ENCODE results near the gene ARSK. TPM values are rescaled to one million over a fixed set of nuclear protein-coding genes. Genes with fewer than 3 reads are reported as not detected.
A peak's percentile ranks its signal among the peaks of the same experiment; 100 is the strongest.

ARSK gene
- total and polyA plus RNA-seq, 2 of the 13 experiments (the other 11 are each of a cell fraction or from before 2014, with no cell fraction given), result 7.9 TPM

DNA sequence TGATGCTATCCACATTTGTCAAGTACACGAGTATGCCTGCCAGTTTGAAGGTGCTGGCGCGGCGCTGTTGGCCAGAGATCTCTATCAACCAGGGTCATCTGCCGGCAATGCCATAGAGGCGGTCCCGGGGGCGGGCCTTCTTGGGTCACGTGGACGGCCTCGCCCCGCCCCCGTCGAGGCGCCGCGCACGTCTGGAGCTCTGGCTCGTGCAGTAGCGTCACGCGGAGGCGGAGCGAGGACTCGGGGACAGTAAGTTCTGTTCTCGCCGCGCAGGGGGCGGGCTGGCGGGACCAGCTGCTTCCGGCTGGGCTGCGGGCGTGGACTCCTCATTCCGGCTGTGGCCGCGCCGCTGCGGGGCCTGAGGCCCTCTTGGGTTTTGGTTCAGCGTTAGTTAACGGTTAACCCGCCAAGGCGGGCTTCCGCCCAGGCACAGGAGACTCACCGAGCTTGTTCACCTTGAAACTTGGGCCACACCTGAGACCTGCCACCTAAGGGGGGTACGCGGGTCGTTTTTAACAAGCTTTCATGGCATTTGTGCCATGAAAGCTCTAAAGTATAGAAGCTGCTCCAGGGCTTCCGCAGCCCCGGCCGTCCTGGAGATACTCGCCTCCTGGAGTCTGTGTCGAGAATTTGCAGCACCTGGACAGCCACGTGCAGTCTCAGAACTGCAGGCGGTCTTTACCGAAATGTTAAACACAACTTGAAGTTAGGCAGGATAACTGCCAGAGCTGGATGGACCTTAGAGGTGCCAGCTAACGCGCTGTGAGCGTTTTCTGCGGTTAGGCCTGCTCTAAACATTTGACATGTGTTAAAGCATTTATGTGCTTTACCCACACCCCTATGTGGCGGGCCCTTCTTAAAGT lies 91.9 kb downstream of the ARSK start, which contains the start of gene RFESD (continued):
- TF ChIP-seq, protein P1, sequence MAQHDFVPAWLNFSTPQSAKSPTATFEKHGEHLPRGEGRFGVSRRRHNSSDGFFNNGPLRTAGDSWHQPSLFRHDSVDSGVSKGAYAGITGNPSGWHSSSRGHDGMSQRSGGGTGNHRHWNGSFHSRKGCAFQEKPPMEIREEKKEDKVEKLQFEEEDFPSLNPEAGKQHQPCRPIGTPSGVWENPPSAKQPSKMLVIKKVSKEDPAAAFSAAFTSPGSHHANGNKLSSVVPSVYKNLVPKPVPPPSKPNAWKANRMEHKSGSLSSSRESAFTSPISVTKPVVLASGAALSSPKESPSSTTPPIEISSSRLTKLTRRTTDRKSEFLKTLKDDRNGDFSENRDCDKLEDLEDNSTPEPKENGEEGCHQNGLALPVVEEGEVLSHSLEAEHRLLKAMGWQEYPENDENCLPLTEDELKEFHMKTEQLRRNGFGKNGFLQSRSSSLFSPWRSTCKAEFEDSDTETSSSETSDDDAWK (CRISPR knock-in tag; IDR thresholded peaks at IDR 0.05), result no peak
- TF ChIP-seq ZNF564 (CRISPR knock-in tag; IDR thresholded peaks at IDR 0.05), result peak; percentile 75; the same call in 1 of the 2 replicates
- TF ChIP-seq ZNF30 (CRISPR knock-in tag; IDR thresholded peaks at IDR 0.05), result 0 out of 2 replicates have a peak, but pooled peaks have one; percentile 80
- peak; percentile 48; the same call in 1 of the 2 replicates for TF ChIP-seq FOXK1 (CRISPR knock-in tag; IDR thresholded peaks at IDR 0.05; ENCODE audit: borderline replicate concordance, low read depth)
- TF ChIP-seq U2AF1 (optimal IDR thresholded peaks at IDR 0.05; ENCODE audit: low read depth, low read length), result no peak
- TF ChIP-seq ZNF264 (CRISPR knock-in tag; IDR thresholded peaks at IDR 0.05), result peak; percentile 78; the same call in 1 of the 2 replicates
- no peak for TF ChIP-seq RARG (CRISPR knock-in tag; IDR thresholded peaks at IDR 0.05; ENCODE audit: low read depth)
- TF ChIP-seq SP5 (CRISPR knock-in tag; IDR thresholded peaks at IDR 0.05; ENCODE audit: borderline replicate concordance, low read depth), result peak; percentile 98
- TF ChIP-seq, protein P2, sequence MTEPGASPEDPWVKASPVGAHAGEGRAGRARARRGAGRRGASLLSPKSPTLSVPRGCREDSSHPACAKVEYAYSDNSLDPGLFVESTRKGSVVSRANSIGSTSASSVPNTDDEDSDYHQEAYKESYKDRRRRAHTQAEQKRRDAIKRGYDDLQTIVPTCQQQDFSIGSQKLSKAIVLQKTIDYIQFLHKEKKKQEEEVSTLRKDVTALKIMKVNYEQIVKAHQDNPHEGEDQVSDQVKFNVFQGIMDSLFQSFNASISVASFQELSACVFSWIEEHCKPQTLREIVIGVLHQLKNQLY (CRISPR knock-in tag; IDR thresholded peaks at IDR 0.05), result peak; percentile 90
- TF ChIP-seq TBL1XR1 (IDR thresholded peaks at IDR 0.05; ENCODE audit: borderline replicate concordance, low read length, partially characterized antibody), result no peak
- no peak for TF ChIP-seq ZNF383 (CRISPR knock-in tag; IDR thresholded peaks at IDR 0.05; ENCODE audit: borderline replicate concordance)
- TF ChIP-seq ZNF777 (CRISPR knock-in tag; IDR thresholded peaks at IDR 0.05), result peak; percentile 49
- TF ChIP-seq, protein P3, sequence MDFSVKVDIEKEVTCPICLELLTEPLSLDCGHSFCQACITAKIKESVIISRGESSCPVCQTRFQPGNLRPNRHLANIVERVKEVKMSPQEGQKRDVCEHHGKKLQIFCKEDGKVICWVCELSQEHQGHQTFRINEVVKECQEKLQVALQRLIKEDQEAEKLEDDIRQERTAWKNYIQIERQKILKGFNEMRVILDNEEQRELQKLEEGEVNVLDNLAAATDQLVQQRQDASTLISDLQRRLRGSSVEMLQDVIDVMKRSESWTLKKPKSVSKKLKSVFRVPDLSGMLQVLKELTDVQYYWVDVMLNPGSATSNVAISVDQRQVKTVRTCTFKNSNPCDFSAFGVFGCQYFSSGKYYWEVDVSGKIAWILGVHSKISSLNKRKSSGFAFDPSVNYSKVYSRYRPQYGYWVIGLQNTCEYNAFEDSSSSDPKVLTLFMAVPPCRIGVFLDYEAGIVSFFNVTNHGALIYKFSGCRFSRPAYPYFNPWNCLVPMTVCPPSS (IDR thresholded peaks at IDR 0.05), result no peak
- no peak for TF ChIP-seq RBAK (CRISPR knock-in tag; IDR thresholded peaks at IDR 0.05)
- TF ChIP-seq MLLT10 (CRISPR knock-in tag; IDR thresholded peaks at IDR 0.05), result no peak
- 0 out of 2 replicates have a peak, but pooled peaks have one; percentile 46 for TF ChIP-seq MED13 (CRISPR knock-in tag; IDR thresholded peaks at IDR 0.05)
- TF ChIP-seq, protein P4, sequence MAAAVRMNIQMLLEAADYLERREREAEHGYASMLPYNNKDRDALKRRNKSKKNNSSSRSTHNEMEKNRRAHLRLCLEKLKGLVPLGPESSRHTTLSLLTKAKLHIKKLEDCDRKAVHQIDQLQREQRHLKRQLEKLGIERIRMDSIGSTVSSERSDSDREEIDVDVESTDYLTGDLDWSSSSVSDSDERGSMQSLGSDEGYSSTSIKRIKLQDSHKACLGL (CRISPR knock-in tag; IDR thresholded peaks at IDR 0.05), result no peak; the same call in 1 of the 2 replicates
- peak; percentile 71; the same call in 1 of the 2 replicates for TF ChIP-seq TMF1 (CRISPR knock-in tag; IDR thresholded peaks at IDR 0.05; ENCODE audit: low read depth)
- TF ChIP-seq ZNF558 (CRISPR knock-in tag; IDR thresholded peaks at IDR 0.05; ENCODE audit: borderline replicate concordance), result no peak
- no peak for TF ChIP-seq ARNT (IDR thresholded peaks at IDR 0.05)
- no peak; the same call in 1 of the 2 replicates for TF ChIP-seq ZNF33B (CRISPR knock-in tag; IDR thresholded peaks at IDR 0.05)
- no peak for TF ChIP-seq TBP (CRISPR knock-in tag; IDR thresholded peaks at IDR 0.05)
- TF ChIP-seq ETV6 (CRISPR knock-in tag; conservative IDR thresholded peaks at IDR 0.05), result no peak; the same call in 1 of the 2 replicates
- no peak for TF ChIP-seq SUZ12 (IDR thresholded peaks at IDR 0.05; ENCODE audit: low read depth, low read length)
- peak; percentile 21 for TF ChIP-seq ZNF883 (CRISPR knock-in tag; IDR thresholded peaks at IDR 0.05; ENCODE audit: not compliant biosample characterization)

Measured in HepG2 (cell line).